HL-60/S4 treated with retinoic acid at 250 ng/mL for 4 days and 3 days (cell line): ENCODE measurements around the gene CRYM.
"Not testable (repeated sequence)": the region's sequence is repeated elsewhere in the genome, so short reads cannot be mapped to it uniquely, and the experiment has no call there.

Experiments
- in situ Hi-C: fragments of 300-500 bp; cut with MboI; formaldehyde crosslinking; loops from 2 replicates; pipeline ENCODE4 v1.7.0; 2022; ENCODE audit warnings: low sequenced_read_pairs

CRYM gene

DNA sequence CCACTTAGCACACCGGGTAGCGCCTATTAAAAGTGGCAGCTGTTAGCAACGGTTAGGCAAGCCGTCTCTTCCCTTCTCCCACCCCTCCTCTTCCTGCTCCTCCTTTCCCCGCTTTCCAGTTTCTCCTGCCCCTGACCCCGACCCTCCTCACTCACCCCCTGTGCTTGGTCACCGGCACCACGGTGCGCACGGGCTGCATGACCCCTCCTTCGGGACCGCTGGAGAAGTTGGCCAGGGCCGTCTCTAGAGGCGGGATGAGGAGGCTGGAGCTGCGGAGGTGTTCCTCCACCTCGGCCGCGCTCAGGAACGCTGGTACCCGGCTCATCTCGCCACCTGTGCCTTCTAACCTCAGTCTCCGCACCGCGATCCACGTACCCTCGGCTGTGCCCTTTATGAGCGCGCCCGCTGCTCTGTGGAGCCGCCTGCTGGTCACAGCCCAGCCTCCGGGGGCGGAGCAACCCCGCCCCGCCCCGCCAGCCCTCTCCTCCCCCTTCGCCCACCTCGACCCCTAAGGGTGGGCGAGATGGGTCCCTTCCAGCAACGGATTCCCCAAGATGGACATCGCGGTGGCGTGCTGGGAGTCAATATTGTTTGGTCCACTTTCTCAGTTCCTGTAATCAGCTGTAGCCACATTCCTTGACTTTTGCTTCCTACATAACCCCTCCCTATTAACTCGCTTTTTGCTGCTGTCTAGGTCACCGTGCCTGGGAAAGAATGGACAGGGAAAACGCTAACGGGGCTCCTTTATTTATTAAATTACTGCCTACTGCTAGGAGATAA lies at the start of gene CRYM:
Gene CRYM, minus strand, starts transcription at position 364 of the 780 bp plus-strand sequence. Its CDS starts 39 bp downstream, at position 325.
- in situ Hi-C loops = no loop called here

DNA sequence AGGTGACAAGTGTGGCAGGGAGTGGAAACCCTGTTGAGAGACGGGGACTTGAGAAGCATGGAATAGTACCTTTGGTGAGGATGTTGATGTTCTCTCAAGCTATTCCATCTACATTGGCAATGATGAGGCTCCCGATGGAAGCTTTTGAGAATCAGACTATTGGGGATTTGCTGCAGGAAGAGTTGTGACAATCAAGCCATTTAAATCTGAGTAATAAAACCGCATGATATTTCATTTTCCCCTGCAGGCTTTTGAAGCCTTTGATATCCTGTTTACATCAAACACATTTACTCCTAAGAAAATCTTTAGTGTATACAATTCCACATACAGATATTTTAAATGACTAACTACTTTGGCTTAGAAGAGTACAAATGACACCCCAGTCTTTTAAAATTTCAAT lies 49.0 kb upstream of the CRYM start:
- in situ Hi-C loops = no loop called here

GRCh38 chr16:21326459-21326858 lies 48.4 kb upstream of the CRYM start:
- in situ Hi-C loops = no loop called here

DNA sequence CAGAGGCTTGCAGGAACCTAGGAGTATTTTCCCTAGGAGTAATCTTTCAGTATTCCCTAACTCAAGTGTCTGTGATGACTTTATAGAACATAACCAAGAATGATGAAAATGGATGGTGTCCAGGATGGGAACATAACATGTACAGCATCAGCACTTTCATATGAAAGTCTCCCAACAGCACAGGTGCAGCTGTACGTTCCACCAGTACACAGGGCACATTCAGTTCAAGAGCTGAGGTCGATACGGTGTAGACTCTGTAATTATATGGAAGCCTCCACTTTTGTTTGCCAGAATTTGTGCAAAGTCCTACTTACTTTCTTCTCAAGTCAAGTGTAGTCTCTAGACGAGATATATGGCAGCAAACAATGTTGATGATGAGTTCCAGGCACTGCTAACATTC lies 46.2 kb upstream of the CRYM start:
- in situ Hi-C loops = no loop called here

DNA sequence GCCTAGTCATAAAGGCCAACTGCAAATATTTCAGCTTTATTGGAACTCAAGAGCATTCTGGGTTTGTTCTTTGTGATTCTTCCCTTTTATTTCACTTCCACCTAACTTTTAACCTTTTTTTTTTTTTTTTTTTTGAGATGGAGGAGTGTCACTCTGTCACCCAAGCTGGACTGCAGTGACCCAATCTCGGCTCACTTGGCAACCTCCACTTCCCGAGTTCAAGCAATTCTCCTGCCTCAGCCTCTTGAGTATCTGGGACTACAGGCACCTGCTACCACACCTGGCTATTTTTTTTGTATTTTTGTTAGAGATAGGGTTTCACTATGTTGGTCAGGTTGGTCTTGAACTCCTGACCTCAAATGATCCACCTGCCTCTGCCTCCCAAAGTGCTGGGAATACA lies 44.2 kb upstream of the CRYM start:
- in situ Hi-C loops = not testable (repeated sequence)

GRCh38 chr16:21321736-21322135 lies 43.6 kb upstream of the CRYM start:
- in situ Hi-C loops = no loop called here

GRCh38 chr16:21314339-21314738 lies 36.2 kb upstream of the CRYM start:
- in situ Hi-C loops = no loop called here

DNA sequence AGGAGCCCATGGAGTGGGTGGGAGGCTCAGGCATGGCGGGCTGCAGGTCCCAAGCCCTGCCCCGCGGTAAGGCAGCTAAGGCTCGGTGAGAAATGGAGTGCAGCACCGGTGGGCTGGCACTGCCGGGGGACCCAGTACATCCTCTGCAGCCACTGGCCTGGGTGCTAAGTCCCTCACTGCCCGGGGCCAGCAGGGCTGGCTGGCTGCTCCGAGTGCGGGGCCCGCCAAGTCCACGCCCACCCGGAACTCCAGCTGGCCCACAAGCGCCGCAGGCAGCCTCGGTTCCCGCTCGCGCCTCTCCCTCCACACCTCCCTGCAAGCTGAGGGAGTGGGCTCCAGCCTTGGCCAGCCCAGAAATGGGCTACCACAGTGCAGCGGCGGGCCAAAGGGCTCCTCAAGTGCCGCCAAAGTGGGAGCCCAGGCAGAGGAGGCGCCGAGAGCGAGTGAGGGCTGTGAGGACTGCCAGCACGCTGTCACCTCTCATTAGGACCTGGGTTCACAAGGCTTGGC lies 34.8 kb upstream of the CRYM start:
- in situ Hi-C loops = not testable (repeated sequence)

- in situ Hi-C loops = not testable (repeated sequence)
Measured at GRCh38 chr16:21312046-21312445, 34.0 kb upstream of the CRYM start.

DNA sequence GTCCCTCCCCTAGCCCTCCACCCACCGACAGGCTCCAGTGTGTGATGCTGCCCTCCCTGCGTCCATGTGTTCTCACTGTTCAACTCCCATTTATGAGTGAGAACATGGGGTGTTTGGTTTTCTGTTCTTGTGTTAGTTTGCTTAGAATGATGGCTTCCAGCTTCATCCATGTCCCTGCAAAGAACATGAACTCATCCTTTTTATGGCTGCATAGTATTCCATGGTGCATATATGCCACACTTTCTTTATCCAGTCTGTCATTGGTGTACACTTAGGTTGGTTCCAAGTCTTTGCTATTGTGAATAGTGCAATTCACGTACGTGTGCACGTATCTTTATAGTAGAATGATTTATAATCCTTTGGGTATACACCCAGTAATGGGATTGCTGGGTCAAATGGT lies 28.6 kb upstream of the CRYM start:
- in situ Hi-C loops = not testable (repeated sequence)

- in situ Hi-C loops = no loop called here
Measured at GRCh38 chr16:21302898-21303528, 24.9 kb upstream of the CRYM start.

GRCh38 chr16:21302454-21302853 lies 24.4 kb upstream of the CRYM start:
- in situ Hi-C loops = no loop called here

DNA sequence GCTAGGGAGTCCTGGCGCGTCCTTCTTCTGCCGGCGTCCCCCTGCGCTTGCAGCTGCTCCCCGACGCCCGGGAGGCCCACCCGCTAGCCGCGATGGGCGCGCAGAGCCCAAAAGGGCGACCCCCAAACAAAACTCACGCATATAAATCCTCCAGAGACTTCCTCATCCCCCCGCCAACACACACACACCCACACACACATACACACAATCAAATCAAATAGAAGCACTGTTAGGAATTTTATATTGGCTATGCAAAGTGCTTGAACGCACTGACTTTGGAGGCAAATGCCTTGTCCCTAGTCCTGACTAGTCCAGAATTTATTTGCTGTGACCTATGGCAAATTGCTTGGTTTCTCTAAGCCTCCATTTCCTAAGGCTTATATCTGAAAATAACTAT lies 23.8 kb upstream of the CRYM start:
- in situ Hi-C loops = no loop called here

GRCh38 chr16:21301168-21301894 lies 23.2 kb upstream of the CRYM start:
- in situ Hi-C loops = no loop called here

DNA sequence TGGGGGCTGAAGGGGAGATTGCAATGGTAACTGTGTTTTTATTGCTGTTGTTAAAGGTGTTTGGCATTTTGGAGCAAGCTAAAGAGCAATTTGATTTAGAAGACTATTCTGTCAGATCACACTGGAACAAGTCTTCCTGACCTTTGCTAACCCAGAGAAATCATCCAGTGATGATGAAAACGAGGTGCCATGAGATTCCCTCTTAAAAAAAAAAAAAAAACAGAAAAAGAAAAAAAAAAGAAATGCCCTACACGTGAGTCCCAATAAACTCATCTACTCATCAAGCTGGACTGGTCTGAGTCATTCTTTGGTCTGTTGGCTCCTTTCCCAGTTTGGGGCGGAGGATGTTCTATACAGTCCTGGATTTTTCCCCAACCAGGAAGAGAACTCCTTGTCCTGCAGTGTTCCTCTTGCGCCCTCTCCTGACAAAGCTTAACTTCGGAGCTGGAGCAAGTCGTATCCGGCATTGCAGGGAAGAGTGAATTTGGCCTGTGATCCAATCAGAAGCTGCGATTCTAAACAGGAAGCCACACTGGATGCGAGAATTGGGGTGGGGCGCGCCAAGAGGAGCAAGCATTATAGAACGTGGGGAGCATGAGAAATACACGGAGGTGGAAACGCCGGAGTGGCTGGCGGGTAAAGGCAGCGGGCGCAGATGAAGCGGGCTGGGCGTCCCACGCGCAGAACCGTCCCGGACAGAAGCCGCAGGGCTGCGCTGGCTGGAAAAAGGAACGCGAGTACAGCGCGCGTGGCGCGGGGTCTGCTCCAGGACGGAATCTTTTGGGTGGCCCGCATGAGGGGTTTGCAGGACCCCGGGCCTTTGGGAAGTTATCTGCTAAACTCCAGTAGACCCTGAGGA lies 22.4 kb upstream of the CRYM start:
- in situ Hi-C loops = no loop called here

DNA sequence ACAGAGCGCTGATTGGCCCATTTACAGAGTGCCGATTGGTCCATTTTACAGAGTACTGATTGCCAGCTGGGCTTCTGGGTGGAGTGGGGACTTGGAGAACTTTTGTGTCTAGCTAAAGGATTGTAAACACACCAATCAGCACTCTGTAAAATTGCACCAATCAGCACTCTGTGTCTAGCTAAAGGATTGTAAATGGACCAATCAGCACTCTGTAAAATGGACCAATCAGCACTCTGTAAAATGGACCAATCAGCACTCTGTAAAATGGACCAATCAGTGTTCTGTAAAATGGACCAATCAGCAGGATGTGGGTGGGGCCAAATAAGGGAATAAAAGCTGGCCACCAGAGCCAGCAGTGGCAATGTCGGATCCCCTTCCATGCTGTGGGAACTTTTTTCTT lies 11.7 kb upstream of the CRYM start:
- in situ Hi-C loops = not testable (repeated sequence)

- in situ Hi-C loops = no loop called here
Measured at GRCh38 chr16:21285314-21285713, 7.2 kb upstream of the CRYM start.

- in situ Hi-C loops = no loop called here
Measured at GRCh38 chr16:21284414-21284813, 6.3 kb upstream of the CRYM start.

- in situ Hi-C loops = no loop called here
Measured at GRCh38 chr16:21283521-21284289, 5.6 kb upstream of the CRYM start.
